Measurements from ENCODE around the gene NTSR2. TPM values are rescaled to one million over a fixed set of nuclear protein-coding genes. Genes with fewer than 3 reads are reported as not detected.

The NTSR2 gene
- total RNA-seq, 1 donor from 2014 or later = not detected

- intact Hi-C loops (cut with micrococcal nuclease) = no loop called here
- no peak for DNase-seq (ENCODE audit: low spot score)
Measured at GRCh38 chr2:11635141-11635540, 34.9 kb downstream of the NTSR2 start.

GRCh38 chr2:11634584-11634983, 35.4 kb downstream of the NTSR2 start:
- H3K27ac Mint-ChIP-seq = no peak overlapping the region
- no peaks in the 10 kb centered on the region for H3K27me3 Mint-ChIP-seq (ENCODE audit: insufficient read depth)
- no peaks in the 10 kb centered on the region for H3K36me3 Mint-ChIP-seq (ENCODE audit: low read depth)
- H3K4me1 Mint-ChIP-seq (ENCODE audit: low read depth) = no peaks in the 10 kb centered on the region
- intact Hi-C loops (cut with micrococcal nuclease) = no loop called here
- H3K9me3 Mint-ChIP-seq = no peaks in the 10 kb centered on the region
- no peak for DNase-seq (ENCODE audit: low spot score)
- H3K4me3 Mint-ChIP-seq = no peak overlapping the region

More at GRCh38 chr2:11635141-11635540, 34.9 kb downstream of the NTSR2 start:
- H3K4me1 Mint-ChIP-seq (ENCODE audit: low read depth) = no peaks in the 10 kb centered on the region
- no peaks in the 10 kb centered on the region for H3K9me3 Mint-ChIP-seq
- H3K4me3 Mint-ChIP-seq = no peak overlapping the region
- H3K27me3 Mint-ChIP-seq (ENCODE audit: insufficient read depth) = peaks cover 1% of the 10 kb centered on the region
- H3K36me3 Mint-ChIP-seq (ENCODE audit: low read depth) = no peaks in the 10 kb centered on the region
- H3K27ac Mint-ChIP-seq = no peak overlapping the region

GRCh38 chr2:11633923-11634478, 36.0 kb downstream of the NTSR2 start:
- Mint-ChIP-seq H3K36me3 (ENCODE audit: low read depth) (no peaks in the 10 kb centered on the region), H3K27me3 (ENCODE audit: insufficient read depth) (no peaks in the 10 kb centered on the region), H3K27ac (no peak overlapping the region), H3K4me3 (no peak overlapping the region), H3K9me3 (no peaks in the 10 kb centered on the region), H3K4me1 (ENCODE audit: low read depth) (no peaks in the 10 kb centered on the region)
- DNase-seq (ENCODE audit: low spot score) = no peak
- intact Hi-C loops (cut with micrococcal nuclease) = no loop called here

- H3K27me3 Mint-ChIP-seq (ENCODE audit: insufficient read depth) = peaks cover 2% of the 10 kb centered on the region
- H3K27ac Mint-ChIP-seq = no peak overlapping the region
- no peak for DNase-seq (ENCODE audit: low spot score)
- H3K4me3 Mint-ChIP-seq = no peak overlapping the region
- no peaks in the 10 kb centered on the region for H3K36me3 Mint-ChIP-seq (ENCODE audit: low read depth)
- no peaks in the 10 kb centered on the region for H3K4me1 Mint-ChIP-seq (ENCODE audit: low read depth)
- intact Hi-C loops (cut with micrococcal nuclease) = no loop called here
- no peaks in the 10 kb centered on the region for H3K9me3 Mint-ChIP-seq
Measured at GRCh38 chr2:11631462-11631861, 38.5 kb downstream of the NTSR2 start.

GRCh38 chr2:11630855-11631254, 39.1 kb downstream of the NTSR2 start:
- Mint-ChIP-seq H3K27me3 (ENCODE audit: insufficient read depth) (peaks cover 2% of the 10 kb centered on the region), H3K36me3 (ENCODE audit: low read depth) (no peaks in the 10 kb centered on the region), H3K4me1 (ENCODE audit: low read depth) (no peaks in the 10 kb centered on the region), H3K9me3 (peaks cover 2% of the 10 kb centered on the region), H3K27ac (no peak overlapping the region), H3K4me3 (no peak overlapping the region)
- intact Hi-C loops (cut with micrococcal nuclease) = no loop called here
- no peak for DNase-seq (ENCODE audit: low spot score)

GRCh38 chr2:11629851-11630250, 40.1 kb downstream of the NTSR2 start:
- Mint-ChIP-seq H3K36me3 (ENCODE audit: low read depth) (no peaks in the 10 kb centered on the region), H3K27ac (no peak overlapping the region), H3K4me3 (no peak overlapping the region), H3K4me1 (ENCODE audit: low read depth) (no peaks in the 10 kb centered on the region), H3K27me3 (ENCODE audit: insufficient read depth) (peaks cover 2% of the 10 kb centered on the region), H3K9me3 (peaks cover 7% of the 10 kb centered on the region)
- intact Hi-C loops (cut with micrococcal nuclease) = no loop called here
- DNase-seq (ENCODE audit: low spot score) = no peak

GRCh38 chr2:11629215-11629614, 40.8 kb downstream of the NTSR2 start:
- intact Hi-C loops (cut with micrococcal nuclease) = no loop called here
- H3K27me3 Mint-ChIP-seq (ENCODE audit: insufficient read depth) = peaks cover 2% of the 10 kb centered on the region
- H3K4me1 Mint-ChIP-seq (ENCODE audit: low read depth) = no peaks in the 10 kb centered on the region
- H3K4me3 Mint-ChIP-seq = no peak overlapping the region
- no peak for DNase-seq (ENCODE audit: low spot score)
- peaks cover 7% of the 10 kb centered on the region for H3K9me3 Mint-ChIP-seq
- H3K27ac Mint-ChIP-seq = no peak overlapping the region
- no peaks in the 10 kb centered on the region for H3K36me3 Mint-ChIP-seq (ENCODE audit: low read depth)

GRCh38 chr2:11628675-11629074, 41.3 kb downstream of the NTSR2 start:
- Mint-ChIP-seq H3K27ac (no peak overlapping the region), H3K27me3 (ENCODE audit: insufficient read depth) (peaks cover 2% of the 10 kb centered on the region), H3K36me3 (ENCODE audit: low read depth) (no peaks in the 10 kb centered on the region), H3K9me3 (peaks cover 7% of the 10 kb centered on the region), H3K4me1 (ENCODE audit: low read depth) (no peaks in the 10 kb centered on the region), H3K4me3 (no peak overlapping the region)
- DNase-seq (ENCODE audit: low spot score) = no peak
- intact Hi-C loops (cut with micrococcal nuclease) = no loop called here

- no peaks in the 10 kb centered on the region for H3K36me3 Mint-ChIP-seq (ENCODE audit: low read depth)
- H3K4me3 Mint-ChIP-seq = no peak overlapping the region
- no peak for DNase-seq (ENCODE audit: low spot score)
- H3K27ac Mint-ChIP-seq = no peak overlapping the region
- intact Hi-C loops (cut with micrococcal nuclease) = no loop called here
- H3K4me1 Mint-ChIP-seq (ENCODE audit: low read depth) = no peaks in the 10 kb centered on the region
- peaks cover 2% of the 10 kb centered on the region for H3K27me3 Mint-ChIP-seq (ENCODE audit: insufficient read depth)
- H3K9me3 Mint-ChIP-seq = peaks cover 7% of the 10 kb centered on the region
Measured at GRCh38 chr2:11625671-11626070, 44.3 kb downstream of the NTSR2 start.

GRCh38 chr2:11624893-11625292, 45.1 kb downstream of the NTSR2 start:
- intact Hi-C loops (cut with micrococcal nuclease) = no loop called here
- Mint-ChIP-seq H3K4me1 (ENCODE audit: low read depth) (no peaks in the 10 kb centered on the region), H3K9me3 (peaks cover 7% of the 10 kb centered on the region), H3K27ac (no peak overlapping the region), H3K4me3 (no peak overlapping the region), H3K36me3 (ENCODE audit: low read depth) (no peaks in the 10 kb centered on the region), H3K27me3 (ENCODE audit: insufficient read depth) (peaks cover 2% of the 10 kb centered on the region)
- DNase-seq (ENCODE audit: low spot score) = no peak

GRCh38 chr2:11622611-11623010, 47.4 kb downstream of the NTSR2 start:
- Mint-ChIP-seq H3K36me3 (ENCODE audit: low read depth) (no peaks in the 10 kb centered on the region), H3K9me3 (peaks cover 7% of the 10 kb centered on the region), H3K4me3 (no peak overlapping the region), H3K27ac (no peak overlapping the region), H3K4me1 (ENCODE audit: low read depth) (no peaks in the 10 kb centered on the region), H3K27me3 (ENCODE audit: insufficient read depth) (no peaks in the 10 kb centered on the region)
- no peak for DNase-seq (ENCODE audit: low spot score)
- intact Hi-C loops (cut with micrococcal nuclease) = no loop called here

- peaks cover 7% of the 10 kb centered on the region for H3K9me3 Mint-ChIP-seq
- intact Hi-C loops (cut with micrococcal nuclease) = no loop called here
- no peak overlapping the region for H3K4me3 Mint-ChIP-seq
- no peak for DNase-seq (ENCODE audit: low spot score)
- H3K27me3 Mint-ChIP-seq (ENCODE audit: insufficient read depth) = no peaks in the 10 kb centered on the region
- no peaks in the 10 kb centered on the region for H3K4me1 Mint-ChIP-seq (ENCODE audit: low read depth)
- no peak overlapping the region for H3K27ac Mint-ChIP-seq
- no peaks in the 10 kb centered on the region for H3K36me3 Mint-ChIP-seq (ENCODE audit: low read depth)
Measured at GRCh38 chr2:11621410-11621809, 48.6 kb downstream of the NTSR2 start.

- no peak for DNase-seq (ENCODE audit: low spot score)
- Mint-ChIP-seq H3K27me3 (ENCODE audit: insufficient read depth) (no peaks in the 10 kb centered on the region), H3K9me3 (no peaks in the 10 kb centered on the region), H3K27ac (no peak overlapping the region), H3K4me3 (no peak overlapping the region), H3K4me1 (ENCODE audit: low read depth) (no peaks in the 10 kb centered on the region), H3K36me3 (ENCODE audit: low read depth) (no peaks in the 10 kb centered on the region)
- intact Hi-C loops (cut with micrococcal nuclease) = no loop called here
Measured at GRCh38 chr2:11618708-11619062, 51.3 kb downstream of the NTSR2 start.

GRCh38 chr2:11617984-11618707, 51.8 kb downstream of the NTSR2 start:
- DNase-seq (ENCODE audit: low spot score) = no peak
- Mint-ChIP-seq H3K27ac (no peak overlapping the region), H3K4me1 (ENCODE audit: low read depth) (no peaks in the 10 kb centered on the region), H3K9me3 (no peaks in the 10 kb centered on the region), H3K27me3 (ENCODE audit: insufficient read depth) (no peaks in the 10 kb centered on the region), H3K4me3 (no peak overlapping the region), H3K36me3 (ENCODE audit: low read depth) (no peaks in the 10 kb centered on the region)
- intact Hi-C loops (cut with micrococcal nuclease) = no loop called here

Data from activated T-helper 1 cell treated with anti-CD3 and anti-CD28 coated beads, Interleukin-12 subunit alpha, Interleukin-12 subunit beta, Interleukin-2, Interleukin-4 antibody, amounts not matched to agents 30 ng/mL and 10 ng/mL and 1 ng/mL, durations not matched to agents 14 hours and 24 hours and 36 hours (primary cell).